IMR-90 (cell line): ENCODE measurements around the gene ZNF584. TPM values are rescaled to one million over a fixed set of nuclear protein-coding genes. Genes with fewer than 3 reads are reported as not detected.

Experiments used
- ATAC-seq: fragments of 200-7000 bp; cut with Tn5 transposase; 2 replicates; pipeline ENCODE4 v1.9.1; 2020; ENCODE audit warnings: low read depth, mild to moderate bottlenecking, moderate library complexity
- BruUV-seq: library from RNA; stranded (reverse); fragments of 400-500 nt; replicated peaks from 2 replicates; lab custom pipeline; 2021; lab: Mats Ljungman, UMichigan
- CTCF ChIA-PET: fragments of 300-600 bp; formaldehyde crosslinking; extraction: SDS; loops from one replicate; lab custom pipeline; 2021; ENCODE audit warnings: antibody characterized with exemption; lab: Yijun Ruan, JAX
- POLR2A ChIA-PET: fragments of 300-600 bp; sonication (Branson Sonifier 250); formaldehyde crosslinking; loops from one replicate; lab custom pipeline; 2022; ENCODE audit warnings: antibody characterized with exemption; ENCODE audit not compliant: unreplicated experiment; lab: Charles Lee
- DNase-seq: peaks from one replicate; pipeline ENCODE4 v3.0.0; 2013
- H2AFZ ChIP-seq: replicated peaks from 2 replicates; pipeline ENCODE3; 2013; ENCODE audit warnings: low read length, mild to moderate bottlenecking; ENCODE audit not compliant: poor library complexity
- H2AK5ac ChIP-seq: 2 replicates; pipeline ENCODE4 v1.6.1; 2013; ENCODE audit warnings: low read depth, low read length, inconsistent platforms
- H2AK9ac ChIP-seq: replicated peaks from 2 replicates; pipeline ENCODE3; 2013; ENCODE audit warnings: mild to moderate bottlenecking, low read depth, low read length, moderate library complexity; ENCODE audit not compliant: poor library complexity
- H2BK120ac ChIP-seq: 2 replicates; pipeline ENCODE4 v1.6.1; 2013; ENCODE audit warnings: low read depth, low read length, inconsistent platforms
- H2BK15ac ChIP-seq: 3 replicates; pipeline ENCODE4 v1.6.1; 2013; ENCODE audit warnings: low read depth, low read length, inconsistent platforms
- H2BK20ac ChIP-seq: 2 replicates; pipeline ENCODE4 v1.6.1; 2013; ENCODE audit warnings: low read depth, mild to moderate bottlenecking, inconsistent platforms, low read length, moderate library complexity
- H2BK5ac ChIP-seq: 2 replicates; pipeline ENCODE4 v1.6.1; 2013; ENCODE audit warnings: mild to moderate bottlenecking, low read depth, low read length, inconsistent platforms; ENCODE audit not compliant: poor library complexity, severe bottlenecking
- H3K14ac ChIP-seq: replicated peaks from 2 replicates; pipeline ENCODE4 v1.6.1; 2013; ENCODE audit warnings: low read depth, low read length, inconsistent platforms
- H3K18ac ChIP-seq: 2 replicates; pipeline ENCODE4 v1.6.1; 2013; ENCODE audit warnings: low read depth, low read length, control low read depth
- H3K23ac ChIP-seq: 2 replicates; pipeline ENCODE4 v1.6.1; 2013; ENCODE audit warnings: low read depth, low read length, inconsistent platforms
- H3K27ac ChIP-seq: 2 replicates; pipeline ENCODE4 v1.5.1; 2013; ENCODE audit warnings: mild to moderate bottlenecking, control low read depth, low read length; ENCODE audit not compliant: insufficient read depth
- H3K27me3 ChIP-seq: 2 replicates; pipeline ENCODE4 v1.6.1; 2013; ENCODE audit warnings: low read length; ENCODE audit not compliant: control insufficient read depth, insufficient read depth
- H3K36me3 ChIP-seq: 2 replicates; pipeline ENCODE4 v1.6.1; 2013; ENCODE audit warnings: low read length, mixed read lengths; ENCODE audit not compliant: control insufficient read depth, insufficient read depth
- H3K4ac ChIP-seq: 2 replicates; pipeline ENCODE4 v1.6.1; 2013; ENCODE audit warnings: low read depth, low read length, inconsistent platforms
- H3K4me1 ChIP-seq: 2 replicates; pipeline ENCODE4 v1.6.1; 2013; ENCODE audit warnings: low read length, mixed read lengths; ENCODE audit not compliant: control insufficient read depth, insufficient read depth
- H3K4me2 ChIP-seq: 2 replicates; pipeline ENCODE4 v1.6.1; 2013; ENCODE audit warnings: low read depth, mild to moderate bottlenecking, control low read depth, low read length, moderate library complexity
- H3K4me3 ChIP-seq: 2 replicates; pipeline ENCODE4 v1.5.1; 2013; ENCODE audit warnings: low read depth, mild to moderate bottlenecking, control low read depth, low read length, moderate library complexity; ENCODE audit not compliant: insufficient read depth
- H3K56ac ChIP-seq: 2 replicates; pipeline ENCODE4 v1.6.1; 2013; ENCODE audit warnings: low read length, inconsistent platforms; ENCODE audit not compliant: insufficient read depth; ENCODE audit errors: extremely low read depth
- H3K79me1 ChIP-seq, 2 experiments: 2 replicates each; pipeline ENCODE4 v1.6.1; 2013; ENCODE audit warnings: low read length in 2 of 2, inconsistent platforms in 1 of 2, low read depth in 1 of 2
- H3K9ac ChIP-seq: 2 replicates; pipeline ENCODE4 v1.6.1; 2013; ENCODE audit warnings: low read depth, low read length, control low read depth
- H3K9me1 ChIP-seq: 2 replicates; pipeline ENCODE4 v1.6.1; 2013; ENCODE audit warnings: low read length, inconsistent platforms; ENCODE audit not compliant: insufficient read depth
- H3K9me3 ChIP-seq: 2 replicates; pipeline ENCODE4 v1.6.1; 2013; ENCODE audit warnings: low read length; ENCODE audit not compliant: control insufficient read depth, insufficient read depth
- H4K20me1 ChIP-seq: 2 replicates; pipeline ENCODE4 v1.6.1; 2013; ENCODE audit warnings: low read length, inconsistent platforms; ENCODE audit not compliant: insufficient read depth
- H4K5ac ChIP-seq: 2 replicates; pipeline ENCODE4 v1.6.1; 2013; ENCODE audit warnings: mild to moderate bottlenecking, low read depth, low read length, control low read depth
- H4K8ac ChIP-seq, 2 experiments: 2 replicates each; pipeline ENCODE4 v1.6.1; 2013; ENCODE audit warnings: low read depth in 2 of 2, low read length in 2 of 2, control low read depth in 1 of 2, inconsistent platforms in 1 of 2
- H4K91ac ChIP-seq: 2 replicates; pipeline ENCODE4 v1.6.1; 2013; ENCODE audit warnings: low read depth, low read length, inconsistent platforms; ENCODE audit not compliant: insufficient read depth
- BHLHE40 ChIP-seq: fragments of 150-350 bp; IDR thresholded peaks from 2 replicates; pipeline ENCODE4 v1.6.1; 2016; ENCODE audit warnings: mild to moderate bottlenecking, low read depth, low read length
- CHD1 ChIP-seq: IDR thresholded peaks from 2 replicates; pipeline ENCODE4 v1.6.1; 2012; ENCODE audit warnings: low read depth, low read length, improper control_type of control experiment
- CTCF ChIP-seq: conservative IDR thresholded peaks from 2 replicates; pipeline ENCODE4 v1.5.1; 2012; ENCODE audit warnings: mild to moderate bottlenecking, low read depth, low read length, improper control_type of control experiment
- MAFK ChIP-seq: IDR thresholded peaks from 2 replicates; pipeline ENCODE4 v1.6.1; 2012; ENCODE audit warnings: low read depth, low read length, improper control_type of control experiment
- MAZ ChIP-seq: IDR thresholded peaks from 2 replicates; pipeline ENCODE4 v1.6.1; 2012; ENCODE audit warnings: low read depth, mild to moderate bottlenecking, low read length, improper control_type of control experiment, moderate library complexity, borderline replicate concordance
- MXI1 ChIP-seq: IDR thresholded peaks from 2 replicates; pipeline ENCODE4 v1.6.1; 2012; ENCODE audit warnings: low read depth, mild to moderate bottlenecking, low read length, moderate library complexity, borderline replicate concordance
- NFE2L2 ChIP-seq: fragments of 150-350 bp; IDR thresholded peaks from 2 replicates; pipeline ENCODE4 v1.6.1; 2016; ENCODE audit warnings: low read depth, mild to moderate bottlenecking, low read length
- POLR2A ChIP-seq: IDR thresholded peaks from 2 replicates; pipeline ENCODE4 v1.6.1; 2012; ENCODE audit warnings: mild to moderate bottlenecking, low read depth, low read length
- RAD21 ChIP-seq: IDR thresholded peaks from 2 replicates; pipeline ENCODE4 v1.6.1; 2012; ENCODE audit warnings: low read length, improper control_type of control experiment
- RCOR1 ChIP-seq: IDR thresholded peaks from 2 replicates; pipeline ENCODE4 v1.6.1; 2012; ENCODE audit warnings: mild to moderate bottlenecking, low read length, improper control_type of control experiment; ENCODE audit not compliant: insufficient replicate concordance
- RFX5 ChIP-seq: IDR thresholded peaks from 2 replicates; pipeline ENCODE4 v1.8.0; 2012; ENCODE audit warnings: low read depth, mild to moderate bottlenecking, low read length, moderate library complexity
- SMC3 ChIP-seq: fragments of 150-350 bp; IDR thresholded peaks from 2 replicates; pipeline ENCODE4 v1.6.1; 2016; ENCODE audit warnings: low read depth, mild to moderate bottlenecking, antibody characterized with exemption, low read length, moderate library complexity
- USF2 ChIP-seq: fragments of 150-350 bp; IDR thresholded peaks from 2 replicates; pipeline ENCODE4 v1.6.1; 2017; ENCODE audit warnings: mild to moderate bottlenecking, antibody characterized with exemption, low read length, low read depth
- WGBS, 2 experiments: methylation state at CpG; one replicate each; pipeline versions ENCODE4 v1.1.5 to v1.1.7; 2013; ENCODE audit warnings: missing lambda C conversion rate in 2 of 2; ENCODE audit not compliant: insufficient read length in 1 of 2; ENCODE audit errors: extremely low coverage in 2 of 2; 5-methylcytosine and 5-hydroxymethylcytosine counted together
- dilution Hi-C: fragments of 300-500 bp; cut with HindIII; formaldehyde crosslinking; loops from one replicate; pipeline ENCODE4 v1.14.3; 2018; ENCODE audit warnings: low sequenced_read_pairs; ENCODE audit not compliant: unreplicated experiment
- in situ Hi-C: fragments of 300-500 bp; cut with MboI; formaldehyde crosslinking; loops from 3 replicates; pipeline ENCODE4 v1.14.3; 2019; ENCODE audit warnings: low sequenced_read_pairs, inconsistent platforms, mixed read lengths
- intact Hi-C: fragments of 100-400 bp; cut with micrococcal nuclease; formaldehyde crosslinking; loops from 2 replicates; pipeline ENCODE4 v1.10.0; 2022
- polyA plus RNA-seq, 3 experiments: library from polyadenylated mRNA; depleted of rRNA; stranded (reverse); fragments of >200 nt; gene quantifications; 2 replicates each; pipeline ENCODE4 v1.2.3, GENCODE V29; 2012; ENCODE audit warnings: low replicate concordance in 1 of 3
- total RNA-seq: library from RNA; depleted of rRNA; stranded (reverse); fragments of >200 nt; gene quantifications from 2 replicates; pipeline ENCODE4 v1.2.3, GENCODE V29; 2012
- TF ChIP-seq, protein P1 (sequence below): fragments of 150-350 bp; IDR thresholded peaks from 2 replicates; pipeline ENCODE4 v1.6.1; 2016; ENCODE audit warnings: low read depth, mild to moderate bottlenecking, low read length, moderate library complexity, borderline replicate concordance

ZNF584 gene
- total and polyA plus RNA-seq, 2 of the 4 experiments (the other 2 are of a cell fraction): 11.6 to 15.4 TPM

DNA sequence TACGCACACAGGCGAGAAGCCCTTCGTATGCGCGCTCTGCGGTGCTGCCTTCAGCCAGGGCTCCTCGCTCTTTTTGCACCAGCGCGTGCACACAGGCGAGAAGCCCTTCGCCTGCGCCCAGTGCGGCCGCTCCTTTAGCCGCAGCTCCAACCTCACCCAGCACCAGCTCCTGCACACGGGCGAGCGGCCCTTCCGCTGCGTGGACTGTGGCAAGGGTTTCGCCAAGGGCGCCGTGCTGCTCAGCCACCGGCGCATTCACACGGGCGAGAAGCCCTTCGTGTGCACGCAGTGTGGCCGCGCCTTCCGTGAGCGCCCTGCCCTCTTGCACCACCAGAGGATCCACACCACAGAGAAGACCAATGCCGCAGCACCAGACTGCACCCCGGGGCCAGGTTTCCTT is 47.7 kb downstream of the ZNF584 start:
- no peak overlapping the region for H2BK120ac ChIP-seq
- no peak overlapping the region for H2AFZ ChIP-seq
- WGBS, 2 experiments: 99% methylated on average over 21 of the region's 35 CpGs; no CpG with 5 or more reads in 1 of the 2 experiments
- H3K79me1 ChIP-seq: peaks cover 8 to 13% of the 10 kb centered on the region in 2 experiments; a peak in 2 of 4 replicates
- no peaks in the 10 kb centered on the region for H3K4me1 ChIP-seq
- H3K23ac ChIP-seq: no peak overlapping the region
- TF ChIP-seq CTCF: no peak
- TF ChIP-seq BHLHE40: no peak
- TF ChIP-seq, protein P1, sequence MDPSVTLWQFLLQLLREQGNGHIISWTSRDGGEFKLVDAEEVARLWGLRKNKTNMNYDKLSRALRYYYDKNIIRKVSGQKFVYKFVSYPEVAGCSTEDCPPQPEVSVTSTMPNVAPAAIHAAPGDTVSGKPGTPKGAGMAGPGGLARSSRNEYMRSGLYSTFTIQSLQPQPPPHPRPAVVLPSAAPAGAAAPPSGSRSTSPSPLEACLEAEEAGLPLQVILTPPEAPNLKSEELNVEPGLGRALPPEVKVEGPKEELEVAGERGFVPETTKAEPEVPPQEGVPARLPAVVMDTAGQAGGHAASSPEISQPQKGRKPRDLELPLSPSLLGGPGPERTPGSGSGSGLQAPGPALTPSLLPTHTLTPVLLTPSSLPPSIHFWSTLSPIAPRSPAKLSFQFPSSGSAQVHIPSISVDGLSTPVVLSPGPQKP: no peak
- TF ChIP-seq RFX5: no peak
- TF ChIP-seq CHD1: no peak
- no peak for TF ChIP-seq MAZ
- TF ChIP-seq NFE2L2: no peak
- no peak for TF ChIP-seq MAFK
- no peak for TF ChIP-seq POLR2A
- no peak for TF ChIP-seq RAD21
- TF ChIP-seq RCOR1: no peak
- no peak for TF ChIP-seq SMC3
- TF ChIP-seq MXI1: no peak
- no peak for TF ChIP-seq USF2
- no peak overlapping the region for H3K56ac ChIP-seq
- no peaks in the 10 kb centered on the region for H3K27me3 ChIP-seq
- H3K27ac ChIP-seq: no peak overlapping the region
- intact Hi-C loops: no loop called here
- H4K8ac ChIP-seq: no peak overlapping the region
- no peak overlapping the region for H3K4me3 ChIP-seq
- H3K4me2 ChIP-seq: no peak overlapping the region
- H4K91ac ChIP-seq: no peak overlapping the region
- H2BK5ac ChIP-seq: no peak overlapping the region
- in situ Hi-C loops: no loop called here
- ChIA-PET POLR2A (no interaction called here), CTCF (no interaction called here)
- H2AK9ac ChIP-seq: no peak overlapping the region
- H3K18ac ChIP-seq: no peak overlapping the region
- H3K9me3 ChIP-seq: no peaks in the 10 kb centered on the region
- no peak overlapping the region for H3K14ac ChIP-seq
- H4K20me1 ChIP-seq: no peaks in the 10 kb centered on the region
- H3K36me3 ChIP-seq: peaks cover 19% of the 10 kb centered on the region
- H2AK5ac ChIP-seq: no peak overlapping the region
- no peak overlapping the region for H4K5ac ChIP-seq
- H2BK20ac ChIP-seq: no peak overlapping the region
- ATAC-seq (no peak), DNase-seq (no peak)
- H3K4ac ChIP-seq: no peak overlapping the region
- no peak overlapping the region for H3K9ac ChIP-seq
- peaks cover 16% of the 10 kb centered on the region; the same call in 1 of the 2 replicates for H3K9me1 ChIP-seq
- dilution Hi-C loops: no loop called here
- H2BK15ac ChIP-seq: no peak overlapping the region
- no TSS peak for BruUV-seq
